Measurements from ENCODE around the gene PSTPIP1. TPM values are rescaled to one million over a fixed set of nuclear protein-coding genes. Genes with fewer than 3 reads are reported as not detected.
A peak's percentile ranks its signal among the peaks of the same experiment; 100 is the strongest.

The PSTPIP1 gene
- total and polyA plus RNA-seq, 2 of the 13 experiments (the other 11 are each of a cell fraction or from before 2014, with no cell fraction given) = 4.4 to 8.7 TPM

DNA sequence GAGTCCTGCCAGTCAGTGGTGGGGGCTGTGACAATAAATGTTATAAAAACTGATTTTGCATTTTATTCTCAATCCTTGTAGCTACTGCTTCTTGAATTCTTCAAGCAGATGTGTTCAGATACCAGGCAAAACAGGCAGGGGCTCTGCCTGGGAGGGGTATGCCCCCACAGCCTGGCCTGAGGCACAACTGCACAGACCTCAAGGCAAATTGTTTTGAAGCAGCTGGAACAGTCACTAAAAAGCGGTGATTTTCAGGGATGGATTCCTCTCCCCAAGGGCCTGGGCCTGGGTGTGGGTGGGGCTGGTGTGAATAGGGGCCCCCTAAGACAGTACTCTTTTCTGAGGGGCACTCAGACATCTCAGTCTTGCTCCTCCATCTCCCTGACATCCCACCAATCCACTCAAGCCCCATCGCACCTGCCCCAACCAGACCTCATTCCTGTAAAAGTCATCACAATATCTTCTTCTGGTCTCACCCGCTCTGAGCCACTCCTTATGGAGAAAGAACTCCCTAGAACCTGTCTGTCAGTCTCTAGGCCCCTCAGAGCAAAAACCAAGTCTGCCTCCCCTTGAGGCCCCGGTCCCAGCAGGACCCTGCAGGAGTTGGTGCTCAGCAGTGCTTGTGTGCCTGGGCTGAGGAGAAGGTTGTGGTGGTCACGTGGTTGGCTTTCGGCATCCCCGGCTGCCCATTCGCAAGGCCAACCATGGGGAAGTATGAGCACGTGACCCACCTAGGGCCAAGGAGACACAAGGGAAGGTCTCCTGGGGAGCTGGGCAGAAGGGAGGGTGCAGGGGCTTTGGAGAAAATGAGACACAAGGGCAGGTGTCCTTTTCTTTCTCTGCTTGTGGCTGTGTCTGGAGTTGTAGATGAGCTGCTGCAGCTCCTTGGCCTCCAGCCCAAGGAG, 2.9 kb upstream of the PSTPIP1 start:
- no peak for ATAC-seq
- Histone ChIP-seq H3K9ac (ENCODE audit: insufficient read depth, low read depth, low read length) (no peak overlapping the region), H3K36me3 (replicated peaks in 1 of 2; ENCODE audit: control insufficient read depth in 1 of 2, insufficient read depth in 2 of 2, low read length in 2 of 2) (no peaks in the 10 kb centered on the region), H3K4me1 (ENCODE audit: insufficient read depth, low read length) (no peaks in the 10 kb centered on the region; the same call in 1 of the 2 replicates), H3K9me3 (ENCODE audit: low read length) (no peaks in the 10 kb centered on the region), H3K27me3 (ENCODE audit: control insufficient read depth in 1 of 2, insufficient read depth in 2 of 2, low read length in 2 of 2) (peaks cover 8 to 61% of the 10 kb centered on the region in 2 experiments; a peak in 4 of 5 replicates), H2AFZ (ENCODE audit: low read length) (no peak overlapping the region), H3K4me2 (ENCODE audit: low read depth, low read length) (no peak overlapping the region), H3K27ac (ENCODE audit: extremely low read length, insufficient read depth, low read length) (no peak overlapping the region), H4K20me1 (ENCODE audit: insufficient read depth, low read length) (no peaks in the 10 kb centered on the region), H3K79me2 (ENCODE audit: insufficient read depth, low read length) (no peaks in the 10 kb centered on the region), H3K4me3 (replicated peaks in 1 of 3; ENCODE audit: insufficient read depth in 1 of 3, low read depth in 2 of 3, low read length in 3 of 3) (no peak overlapping the region)
- no TSS peak for BruUV-seq (replicated peaks)
- FAIRE-seq = no peak
- CTCF ChIA-PET (ENCODE audit: low intra/inter-chr PET ratio, low total read pairs) = no interaction called here
- 54% methylated on average over 3 of the region's 9 CpGs for WGBS (ENCODE audit: low lambda C conversion rate)
- intact Hi-C loops (cut with micrococcal nuclease; ENCODE audit: unreplicated experiment) = no loop called here
- in situ Hi-C loops (cut with HindIII; ENCODE audit: extremely low pct_ligation_motif_present, low pct_unique_long_range_greater_than_20kb) = no loop called here
- no peak for DNase-seq (ENCODE audit: low spot score)
- POLR2A ChIA-PET = no interaction called here
- TF ChIP-seq, protein P1, sequence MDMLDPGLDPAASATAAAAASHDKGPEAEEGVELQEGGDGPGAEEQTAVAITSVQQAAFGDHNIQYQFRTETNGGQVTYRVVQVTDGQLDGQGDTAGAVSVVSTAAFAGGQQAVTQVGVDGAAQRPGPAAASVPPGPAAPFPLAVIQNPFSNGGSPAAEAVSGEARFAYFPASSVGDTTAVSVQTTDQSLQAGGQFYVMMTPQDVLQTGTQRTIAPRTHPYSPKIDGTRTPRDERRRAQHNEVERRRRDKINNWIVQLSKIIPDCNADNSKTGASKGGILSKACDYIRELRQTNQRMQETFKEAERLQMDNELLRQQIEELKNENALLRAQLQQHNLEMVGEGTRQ (IDR thresholded peaks at IDR 0.05; ENCODE audit: low read depth, low read length) = peak; percentile 52; the same call in 1 of the 2 replicates
- TF ChIP-seq, protein P1 (CRISPR knock-in tag; IDR thresholded peaks at IDR 0.05; ENCODE audit: borderline replicate concordance) = no peak
- TF ChIP-seq ZMYM4 (CRISPR knock-in tag; IDR thresholded peaks at IDR 0.05) (no peak), RARA (CRISPR knock-in tag; IDR thresholded peaks at IDR 0.05) (no peak), FOXM1 (CRISPR knock-in tag; IDR thresholded peaks at IDR 0.05) (no peak), HDAC1 (CRISPR knock-in tag; IDR thresholded peaks at IDR 0.05) (no peak), RAD51 (IDR thresholded peaks at IDR 0.05; ENCODE audit: borderline replicate concordance) (peak; percentile 53; the same call in 1 of the 2 replicates), JARID2 (CRISPR knock-in tag; IDR thresholded peaks at IDR 0.05; ENCODE audit: insufficient replicate concordance) (no peak), ZNF224 (CRISPR knock-in tag; IDR thresholded peaks at IDR 0.05) (no peak), ATF7-NPFF (CRISPR knock-in tag; IDR thresholded peaks at IDR 0.05; ENCODE audit: low read depth) (no peak)
- TF ChIP-seq, protein P2, sequence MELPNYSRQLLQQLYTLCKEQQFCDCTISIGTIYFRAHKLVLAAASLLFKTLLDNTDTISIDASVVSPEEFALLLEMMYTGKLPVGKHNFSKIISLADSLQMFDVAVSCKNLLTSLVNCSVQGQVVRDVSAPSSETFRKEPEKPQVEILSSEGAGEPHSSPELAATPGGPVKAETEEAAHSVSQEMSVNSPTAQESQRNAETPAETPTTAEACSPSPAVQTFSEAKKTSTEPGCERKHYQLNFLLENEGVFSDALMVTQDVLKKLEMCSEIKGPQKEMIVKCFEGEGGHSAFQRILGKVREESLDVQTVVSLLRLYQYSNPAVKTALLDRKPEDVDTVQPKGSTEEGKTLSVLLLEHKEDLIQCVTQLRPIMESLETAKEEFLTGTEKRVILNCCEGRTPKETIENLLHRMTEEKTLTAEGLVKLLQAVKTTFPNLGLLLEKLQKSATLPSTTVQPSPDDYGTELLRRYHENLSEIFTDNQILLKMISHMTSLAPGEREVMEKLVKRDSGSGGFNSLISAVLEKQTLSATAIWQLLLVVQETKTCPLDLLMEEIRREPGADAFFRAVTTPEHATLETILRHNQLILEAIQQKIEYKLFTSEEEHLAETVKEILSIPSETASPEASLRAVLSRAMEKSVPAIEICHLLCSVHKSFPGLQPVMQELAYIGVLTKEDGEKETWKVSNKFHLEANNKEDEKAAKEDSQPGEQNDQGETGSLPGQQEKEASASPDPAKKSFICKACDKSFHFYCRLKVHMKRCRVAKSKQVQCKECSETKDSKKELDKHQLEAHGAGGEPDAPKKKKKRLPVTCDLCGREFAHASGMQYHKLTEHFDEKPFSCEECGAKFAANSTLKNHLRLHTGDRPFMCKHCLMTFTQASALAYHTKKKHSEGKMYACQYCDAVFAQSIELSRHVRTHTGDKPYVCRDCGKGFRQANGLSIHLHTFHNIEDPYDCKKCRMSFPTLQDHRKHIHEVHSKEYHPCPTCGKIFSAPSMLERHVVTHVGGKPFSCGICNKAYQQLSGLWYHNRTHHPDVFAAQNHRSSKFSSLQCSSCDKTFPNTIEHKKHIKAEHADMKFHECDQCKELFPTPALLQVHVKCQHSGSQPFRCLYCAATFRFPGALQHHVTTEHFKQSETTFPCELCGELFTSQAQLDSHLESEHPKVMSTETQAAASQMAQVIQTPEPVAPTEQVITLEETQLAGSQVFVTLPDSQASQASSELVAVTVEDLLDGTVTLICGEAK (IDR thresholded peaks at IDR 0.05) = no peak
- TF ChIP-seq, protein P2 (CRISPR knock-in tag; IDR thresholded peaks at IDR 0.05) = no peak
- TF ChIP-seq, protein P3, sequence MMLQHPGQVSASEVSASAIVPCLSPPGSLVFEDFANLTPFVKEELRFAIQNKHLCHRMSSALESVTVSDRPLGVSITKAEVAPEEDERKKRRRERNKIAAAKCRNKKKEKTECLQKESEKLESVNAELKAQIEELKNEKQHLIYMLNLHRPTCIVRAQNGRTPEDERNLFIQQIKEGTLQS (CRISPR knock-in tag; IDR thresholded peaks at IDR 0.05) = no peak

Data from HepG2 (cell line).